Heart left ventricle (tissue), 16 donors: Measurements from ENCODE around the gene SEC63. TPM values are rescaled to one million over a fixed set of nuclear protein-coding genes. Genes with fewer than 3 reads are reported as not detected.

Source experiments
- ATAC-seq, 4 donors: fragments of 200-7000 bp; cut with Tn5 transposase; one replicate each; pipeline ENCODE4 v1.9.1; 2020 to 2022; ENCODE audit warnings: moderate library complexity in 4 of 4, mild to moderate bottlenecking in 3 of 4, moderate number of reproducible peaks in 1 of 4
- DNase-seq, 5 donors: peaks; one replicate each; pipeline ENCODE4 v3.0.0-alpha.2; 2020
- H3K27ac ChIP-seq, 12 donors: fragments of 200-600 bp; sonication (generic) in 4 of 12; one replicate each; pipeline versions ENCODE4 v1.5.0 to v1.8.0; 2016 to 2022; ENCODE audit warnings: mild to moderate bottlenecking in 2 of 12
- H3K27me3 ChIP-seq, 9 donors: fragments of 200-600 bp; sonication (generic) in 2 of 9; one replicate each; pipeline versions ENCODE4 v1.5.1 to v1.8.0; 2016 to 2022; ENCODE audit warnings: mild to moderate bottlenecking in 3 of 9
- H3K36me3 ChIP-seq, 9 donors: fragments of 200-600 bp; sonication (generic) in 2 of 9; one replicate each; pipeline versions ENCODE4 v1.5.0 to v1.8.0; 2018 to 2022; ENCODE audit warnings: mild to moderate bottlenecking in 2 of 9
- H3K4me1 ChIP-seq, 12 donors: fragments of 200-600 bp; sonication (generic) in 4 of 12; one replicate each; pipeline versions ENCODE4 v1.5.0 to v1.8.0; 2016 to 2022; ENCODE audit warnings: mild to moderate bottlenecking in 3 of 12
- H3K4me3 ChIP-seq, 12 donors: fragments of 200-600 bp; sonication (generic) in 4 of 12; one replicate each; pipeline versions ENCODE4 v1.5.0 to v1.8.0; 2017 to 2022; ENCODE audit warnings: mild to moderate bottlenecking in 9 of 12, moderate library complexity in 4 of 12
- H3K9me3 ChIP-seq, 12 donors: fragments of 200-600 bp; sonication (generic) in 4 of 12; one replicate each; pipeline versions ENCODE4 v1.5.0 to v1.8.0; 2016 to 2022; ENCODE audit warnings: mild to moderate bottlenecking in 1 of 12
- CTCF ChIP-seq, 12 donors: fragments of 200-600 bp; sonication (generic) in 4 of 12; IDR thresholded peaks; one replicate each; pipeline versions ENCODE4 v1.5.0 to v1.8.0; 2018 to 2022; ENCODE audit warnings: antibody characterized with exemption in 12 of 12, mild to moderate bottlenecking in 5 of 12
- POLR2A ChIP-seq, 2 donors: fragments of 450-650 bp; IDR thresholded peaks; one replicate each; pipeline ENCODE4 v1.6.1; 2017; ENCODE audit warnings: antibody characterized with exemption in 2 of 2, mild to moderate bottlenecking in 2 of 2, moderate library complexity in 2 of 2
- WGBS, 4 donors: extraction: QIAGEN DNeasy Blood & Tissue Kit in 2 of 4; methylation state at CpG; one replicate each; pipeline versions ENCODE4 v1.1.5 to v1.1.7; 2013 to 2018; 5-methylcytosine and 5-hydroxymethylcytosine counted together
- intact Hi-C, 10 donors: fragments of 100-400 bp; cut with DNase I; formaldehyde crosslinking; loops; one replicate each; pipeline versions ENCODE4 v1.11.1 to v1.14.2; 2022
- polyA plus RNA-seq, 2 donors: library from polyadenylated mRNA; stranded (reverse); fragments of 200-250 nt; gene quantifications; one replicate each; pipeline ENCODE4 v1.2.3, GENCODE V29; 2013
- total RNA-seq, 9 donors: library from RNA; depleted of rRNA in 2 of 9; stranded (reverse); fragments of >200 nt in 2 of 9; fragmentation: NEBNext Ultra II Directional in 3 of 9; extraction: Animal tissue kit (Norgen Biotek cat#: 25700) in 3 of 9; gene quantifications; one replicate each; pipeline versions ENCODE4 v1.1.0 to v1.2.4, GENCODE V29; 2016 to 2023
- donor health status: ischemic (EF 13 %, LVEDD 7.1; RV severe dilation, severe dysfunction).
- donor health status: healthy with polysubstance abuse.
- donor health status: DM: no; HTN: yes; CAD: no.
- donor health status: DM: no; HTN: no; CAD: no.
- donor health status: ischemic (EF 25% LVEDD 6.9; RV normal size, moderate dysfunction).
- donor health status: ischemic (EF 25% LVEDD 5.7; RV mildly dilated, moderate dysfunction).
- donor health status: healthy.
- donor health status: DM: yes; HTN: yes; CAD: no.
- donor health status: ischemic (EF 35%, LVEDD 5.7; RV mildly dilated, moderate dysfunction).
- donor health status: nonischemic (EF 11% LVEDD 7.7; RV severe dilation, severe dysfunction).
- donor health status: DM: yes; HTN: yes; CAD: no.
- donor health status: PGD.
- donor health status: ischemic (EF 29% LVEDD 5.4; RV normal size, mild dysfunction).
- donor health status: nonischemic (EF 23%, LVEDD 6.1; RV moderate dilation, normal function).

The SEC63 gene
- total and polyA plus RNA-seq, 11 donors = 15.3 to 64.9 (median 52.5) TPM

DNA sequence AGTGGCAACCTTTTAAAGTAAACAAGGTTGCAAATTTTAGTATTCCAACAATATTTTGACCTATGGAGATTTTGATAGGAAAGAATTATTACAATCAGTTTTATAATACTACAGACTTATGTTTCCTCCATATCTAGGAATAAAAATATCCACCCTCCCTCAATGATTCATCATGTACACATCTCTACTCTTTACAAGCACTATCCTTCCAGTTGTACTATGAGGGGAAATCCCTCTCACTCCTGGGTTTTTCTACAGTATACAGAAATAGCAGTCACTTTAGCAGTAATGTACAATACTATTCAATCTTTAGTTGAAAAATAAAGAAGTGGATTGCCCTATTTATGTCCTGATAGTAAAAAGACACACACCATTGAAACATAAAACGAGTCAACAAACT, 87.6 kb downstream of the SEC63 start:
- ATAC-seq (no peak), DNase-seq (no peak)
- peaks cover 0 to 56% (median 42%) of the 10 kb centered on the region in 9 donors for H3K36me3 ChIP-seq
- no peak overlapping the region for H3K27ac ChIP-seq
- H3K4me1 ChIP-seq = peaks cover 0 to 13% (median 0%) of the 10 kb centered on the region in 12 donors
- H3K27me3 ChIP-seq = no peaks in the 10 kb centered on the region
- H3K9me3 ChIP-seq = no peaks in the 10 kb centered on the region
- intact Hi-C loops = no loop called here
- TF ChIP-seq POLR2A (IDR thresholded peaks at IDR 0.05) (no peak), CTCF (IDR thresholded peaks at IDR 0.05) (no peak)
- 47 to 58% (median 52%) methylated on average over 1 of the region's 1 CpG for WGBS, 4 donors
- no peak overlapping the region for H3K4me3 ChIP-seq

DNA sequence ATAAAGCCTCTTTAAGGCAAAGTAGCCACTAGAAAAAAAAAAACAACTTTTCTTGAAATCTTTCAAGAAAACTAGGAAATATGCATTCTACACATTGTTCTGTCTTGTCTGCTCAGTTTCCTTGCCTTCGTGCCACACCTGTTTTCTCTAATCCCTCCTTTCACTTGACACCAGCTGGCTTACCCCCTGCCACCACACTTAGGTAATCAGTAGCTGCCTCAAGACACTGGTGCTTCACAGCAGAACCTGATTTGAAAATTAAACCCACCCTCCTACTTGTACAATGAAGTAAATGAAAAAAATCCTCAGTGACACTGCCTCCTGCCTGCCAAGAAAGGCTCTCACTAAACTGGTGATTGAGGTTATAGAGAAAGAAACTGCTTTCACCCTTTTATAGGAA, 88.1 kb downstream of the SEC63 start:
- intact Hi-C loops = no loop called here
- Histone ChIP-seq H3K4me1 (peaks cover 0 to 13% (median 0%) of the 10 kb centered on the region in 12 donors), H3K4me3 (no peak overlapping the region), H3K9me3 (no peaks in the 10 kb centered on the region), H3K27ac (no peak overlapping the region), H3K27me3 (no peaks in the 10 kb centered on the region), H3K36me3 (peaks cover 0 to 51% (median 36%) of the 10 kb centered on the region in 9 donors)
- DNase-seq (no peak), ATAC-seq (no peak)
- TF ChIP-seq POLR2A (IDR thresholded peaks at IDR 0.05) (no peak), CTCF (IDR thresholded peaks at IDR 0.05) (no peak)
- WGBS, 4 donors = 0% methylated on average over 1 of the region's 1 CpG

GRCh38 chr6:107868867-107869611, 89.0 kb downstream of the SEC63 start:
- no peak for TF ChIP-seq POLR2A (IDR thresholded peaks at IDR 0.05)
- Histone ChIP-seq H3K27me3 (no peaks in the 10 kb centered on the region), H3K4me3 (no peak overlapping the region), H3K4me1 (peaks cover 0 to 13% (median 0%) of the 10 kb centered on the region in 12 donors), H3K27ac (no peak overlapping the region), H3K9me3 (no peaks in the 10 kb centered on the region), H3K36me3 (peaks cover 0 to 47% (median 33%) of the 10 kb centered on the region in 9 donors)
- DNase-seq (no peak), ATAC-seq (no peak)
- intact Hi-C loops = no loop called here
- 54 to 57% (median 57%) methylated on average over 3 of the region's 3 CpGs for whole genome bisulfite sequencing, 4 donors

DNA sequence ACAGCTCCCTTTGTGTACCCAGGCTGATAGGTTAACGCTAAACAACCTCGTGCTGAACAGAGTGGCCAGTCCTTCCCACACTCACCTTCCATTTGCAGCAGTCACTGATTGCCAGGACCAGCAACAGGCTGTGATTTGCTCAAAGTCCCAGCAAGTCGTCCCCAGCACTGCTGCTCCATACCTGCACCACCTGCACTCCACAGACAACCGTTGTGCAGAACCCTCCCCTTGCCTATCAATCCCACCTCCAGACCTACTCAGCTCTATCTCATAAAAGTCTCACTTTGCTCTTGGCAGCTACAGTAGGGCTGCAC, 90.7 kb downstream of the SEC63 start:
- DNase-seq (no peak), ATAC-seq (peak in 1 of 4 donors; percentile 36)
- peaks cover 0 to 34% (median 19%) of the 10 kb centered on the region in 9 donors for H3K36me3 ChIP-seq
- no peak overlapping the region for H3K27ac ChIP-seq
- peaks cover 0 to 13% (median 0%) of the 10 kb centered on the region in 12 donors for H3K4me1 ChIP-seq
- no peak overlapping the region for H3K4me3 ChIP-seq
- peak in 1 of 12 donors; percentile 1 for TF ChIP-seq CTCF (IDR thresholded peaks at IDR 0.05)
- TF ChIP-seq POLR2A (IDR thresholded peaks at IDR 0.05) = no peak
- 26 to 33% (median 27%) methylated on average over 4 of the region's 4 CpGs for WGBS, 4 donors
- H3K27me3 ChIP-seq = peaks cover 0 to 2% (median 0%) of the 10 kb centered on the region in 9 donors
- intact Hi-C loops = no loop called here
- H3K9me3 ChIP-seq = no peaks in the 10 kb centered on the region
